ENCODE results near the gene SYDE1. TPM values are rescaled to one million over a fixed set of nuclear protein-coding genes. Genes with fewer than 3 reads are reported as not detected.

Gene SYDE1
- total and polyA plus RNA-seq, 2 experiments from 2014 or later = 4.1 to 21.4 TPM

DNA sequence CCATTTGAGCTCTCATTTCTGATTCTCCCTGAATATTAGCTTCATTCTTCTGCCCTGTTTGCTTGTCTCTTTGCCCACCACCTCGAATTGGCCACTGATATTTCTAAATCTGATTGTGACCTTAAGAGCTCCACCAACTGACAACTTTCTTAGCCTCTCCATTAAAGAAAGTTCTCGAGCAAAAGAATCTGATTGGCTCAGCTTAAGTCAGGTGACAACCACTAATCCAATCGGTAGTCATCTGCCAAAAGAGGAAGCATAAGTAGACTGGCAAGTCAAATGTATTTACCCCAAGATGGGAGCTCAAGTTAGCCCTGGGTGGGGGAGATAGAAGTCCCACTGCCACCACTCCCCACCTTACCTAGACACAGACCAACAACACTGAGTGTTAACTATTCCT is 52.0 kb downstream of the SYDE1 start (continued):
- TF ChIP-seq, protein P1, sequence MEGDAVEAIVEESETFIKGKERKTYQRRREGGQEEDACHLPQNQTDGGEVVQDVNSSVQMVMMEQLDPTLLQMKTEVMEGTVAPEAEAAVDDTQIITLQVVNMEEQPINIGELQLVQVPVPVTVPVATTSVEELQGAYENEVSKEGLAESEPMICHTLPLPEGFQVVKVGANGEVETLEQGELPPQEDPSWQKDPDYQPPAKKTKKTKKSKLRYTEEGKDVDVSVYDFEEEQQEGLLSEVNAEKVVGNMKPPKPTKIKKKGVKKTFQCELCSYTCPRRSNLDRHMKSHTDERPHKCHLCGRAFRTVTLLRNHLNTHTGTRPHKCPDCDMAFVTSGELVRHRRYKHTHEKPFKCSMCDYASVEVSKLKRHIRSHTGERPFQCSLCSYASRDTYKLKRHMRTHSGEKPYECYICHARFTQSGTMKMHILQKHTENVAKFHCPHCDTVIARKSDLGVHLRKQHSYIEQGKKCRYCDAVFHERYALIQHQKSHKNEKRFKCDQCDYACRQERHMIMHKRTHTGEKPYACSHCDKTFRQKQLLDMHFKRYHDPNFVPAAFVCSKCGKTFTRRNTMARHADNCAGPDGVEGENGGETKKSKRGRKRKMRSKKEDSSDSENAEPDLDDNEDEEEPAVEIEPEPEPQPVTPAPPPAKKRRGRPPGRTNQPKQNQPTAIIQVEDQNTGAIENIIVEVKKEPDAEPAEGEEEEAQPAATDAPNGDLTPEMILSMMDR (conservative IDR thresholded peaks at IDR 0.05; ENCODE audit: low read depth in 2 of 2) = no peak
- TF ChIP-seq EZH2phosphoT487 (IDR thresholded peaks at IDR 0.05; ENCODE audit: unreplicated experiment) = no peak
- no peak for TF ChIP-seq REST (IDR thresholded peaks at IDR 0.05; ENCODE audit: unreplicated experiment)
- TF ChIP-seq NANOG (IDR thresholded peaks at IDR 0.05; ENCODE audit: borderline replicate concordance) = no peak
- TF ChIP-seq EZH2 (IDR thresholded peaks at IDR 0.05; ENCODE audit: low read depth, unreplicated experiment) = no peak

- no peak overlapping the region for H2AFZ ChIP-seq
- ATAC-seq = peak; percentile 74
Measured at GRCh38 chr19:15161028-15161984, 54.1 kb downstream of the SYDE1 start.

More at GRCh38 chr19:15161028-15161984, 54.1 kb downstream of the SYDE1 start:
- H3F3A ChIP-seq (replicated peaks; ENCODE audit: low read depth) = 0 out of 2 replicates have a peak, but pooled peaks cover 6% of the 10 kb centered on the region
- H3K9me2 ChIP-seq (ENCODE audit: insufficient read depth) = 0 out of 2 replicates have a peak, but pooled peaks cover 3% of the 10 kb centered on the region
- peaks cover 43% of the 10 kb centered on the region for H3K36me3 ChIP-seq (ENCODE audit: insufficient read depth)
- peaks cover 72% of the 10 kb centered on the region for H3K36me3 Mint-ChIP-seq (ENCODE audit: low read depth)
- no peak overlapping the region for H3K4me2 ChIP-seq
- H3K27me3 Mint-ChIP-seq (ENCODE audit: insufficient read depth, low read depth, poor library complexity) = peaks cover 9% of the 10 kb centered on the region
- no peaks in the 10 kb centered on the region; the same call in 2 of the 3 replicates for H3K4me1 Mint-ChIP-seq
- DNase-seq (ENCODE audit: low spot score) = peak; percentile 38
- H3K9me3 Mint-ChIP-seq = peaks cover 31% of the 10 kb centered on the region
- no peak for TF ChIP-seq EZH2phosphoT487 (IDR thresholded peaks at IDR 0.05; ENCODE audit: unreplicated experiment)
- TF ChIP-seq, protein P1 (conservative IDR thresholded peaks at IDR 0.05; ENCODE audit: low read depth in 2 of 2) = peak; percentile 43 to 54
- H3K4me3 ChIP-seq = no peak overlapping the region
- H3K79me2 ChIP-seq (replicated peaks; ENCODE audit: insufficient read depth) = no peaks in the 10 kb centered on the region
- no peaks in the 10 kb centered on the region for H3K27me3 ChIP-seq (ENCODE audit: insufficient read depth)
- no peak overlapping the region for H3K27ac Mint-ChIP-seq
- H4K20me1 ChIP-seq (replicated peaks; ENCODE audit: insufficient read depth) = no peaks in the 10 kb centered on the region
- H3K4me3 Mint-ChIP-seq = no peak overlapping the region
- no peak overlapping the region for H3K27ac ChIP-seq (ENCODE audit: low read depth)
- no peaks in the 10 kb centered on the region for H3K4me1 ChIP-seq (ENCODE audit: insufficient read depth)

Small RNA genes lying within 50 kb of the gene (small RNA-seq; reads per million reads assigned to genes)
- not detected for gene RNU6-782P (ENCODE audit: low replicate concordance)

Other genes with a start within 250 kb of the SYDE1 start
- not detected in 2 replicates for gene OR7A17, start 221.3 kb upstream of the SYDE1 start, total RNA-seq (2014; rRNA removed; shearing (Covaris generic))
- gene OR7A17, start 221.3 kb upstream of the SYDE1 start, polyA plus RNA-seq (2016; fragmentation: Nextera tagmentation; extraction: Ambion mirVana) = not detected in 2 replicates
- not detected in 2 replicates for gene OR7C2, start 165.9 kb upstream of the SYDE1 start, total RNA-seq (2014; rRNA removed; shearing (Covaris generic))
- gene OR7C2, start 165.9 kb upstream of the SYDE1 start, polyA plus RNA-seq (2016; fragmentation: Nextera tagmentation; extraction: Ambion mirVana) = not detected in 2 replicates
- 18.5 and 37.3 TPM in 2 replicates for gene SLC1A6, start 127.5 kb upstream of the SYDE1 start, total RNA-seq (2014; rRNA removed; shearing (Covaris generic))
- gene SLC1A6, start 127.5 kb upstream of the SYDE1 start, polyA plus RNA-seq (2016; fragmentation: Nextera tagmentation; extraction: Ambion mirVana) = 10.1 and 12.6 TPM in 2 replicates
- gene CASP14, start 57.9 kb upstream of the SYDE1 start, total RNA-seq (2014; rRNA removed; shearing (Covaris generic)) = not detected in 2 replicates
- gene CASP14, start 57.9 kb upstream of the SYDE1 start, polyA plus RNA-seq (2016; fragmentation: Nextera tagmentation; extraction: Ambion mirVana) = not detected in 2 replicates
- gene OR1I1, start 25.2 kb upstream of the SYDE1 start, total RNA-seq (2014; rRNA removed; shearing (Covaris generic)) = not detected in 2 replicates
- not detected in 2 replicates for gene OR1I1, start 25.2 kb upstream of the SYDE1 start, polyA plus RNA-seq (2016; fragmentation: Nextera tagmentation; extraction: Ambion mirVana)
- gene NOTCH3, start 93.6 kb downstream of the SYDE1 start, total RNA-seq (2014; rRNA removed; shearing (Covaris generic)) = 151 and 172 TPM in 2 replicates
- gene NOTCH3, start 93.6 kb downstream of the SYDE1 start, polyA plus RNA-seq (2016; fragmentation: Nextera tagmentation; extraction: Ambion mirVana) = 24.3 and 25.0 TPM in 2 replicates
- gene EPHX3, start 125.0 kb downstream of the SYDE1 start, total RNA-seq (2014; rRNA removed; shearing (Covaris generic)) = 15.0 and 24.8 TPM in 2 replicates
- gene EPHX3, start 125.0 kb downstream of the SYDE1 start, polyA plus RNA-seq (2016; fragmentation: Nextera tagmentation; extraction: Ambion mirVana) = 19.7 and 19.8 TPM in 2 replicates
- gene BRD4, start 225.1 kb downstream of the SYDE1 start, total RNA-seq (2014; rRNA removed; shearing (Covaris generic)) = 63.5 and 63.8 TPM in 2 replicates
- 115 and 127 TPM in 2 replicates for gene BRD4, start 225.1 kb downstream of the SYDE1 start, polyA plus RNA-seq (2016; fragmentation: Nextera tagmentation; extraction: Ambion mirVana)